Femur (tissue), 1 donor: ENCODE measurements around the gene PATZ1.
"Not testable (repeated sequence)": the region's sequence is repeated elsewhere in the genome, so short reads cannot be mapped to it uniquely, and the experiment has no call there.

ENCODE experiments used
- DNase-seq: peaks from one replicate; pipeline ENCODE4 v3.0.0-alpha.2; 2017

Gene PATZ1, protein sequence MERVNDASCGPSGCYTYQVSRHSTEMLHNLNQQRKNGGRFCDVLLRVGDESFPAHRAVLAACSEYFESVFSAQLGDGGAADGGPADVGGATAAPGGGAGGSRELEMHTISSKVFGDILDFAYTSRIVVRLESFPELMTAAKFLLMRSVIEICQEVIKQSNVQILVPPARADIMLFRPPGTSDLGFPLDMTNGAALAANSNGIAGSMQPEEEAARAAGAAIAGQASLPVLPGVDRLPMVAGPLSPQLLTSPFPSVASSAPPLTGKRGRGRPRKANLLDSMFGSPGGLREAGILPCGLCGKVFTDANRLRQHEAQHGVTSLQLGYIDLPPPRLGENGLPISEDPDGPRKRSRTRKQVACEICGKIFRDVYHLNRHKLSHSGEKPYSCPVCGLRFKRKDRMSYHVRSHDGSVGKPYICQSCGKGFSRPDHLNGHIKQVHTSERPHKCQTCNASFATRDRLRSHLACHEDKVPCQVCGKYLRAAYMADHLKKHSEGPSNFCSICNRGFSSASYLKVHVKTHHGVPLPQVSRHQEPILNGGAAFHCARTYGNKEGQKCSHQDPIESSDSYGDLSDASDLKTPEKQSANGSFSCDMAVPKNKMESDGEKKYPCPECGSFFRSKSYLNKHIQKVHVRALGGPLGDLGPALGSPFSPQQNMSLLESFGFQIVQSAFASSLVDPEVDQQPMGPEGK

GRCh38 chr22:31346255-31346732 is at the start of gene PATZ1:
PATZ1 (minus strand) TSS chr22:31346346; CDS start chr22:31345602, 744 bp downstream.
- DNase-seq, result peak; percentile 91

GRCh38 chr22:31394326-31394725 is 48.2 kb upstream of the PATZ1 start:
- DNase-seq, result no peak

DNA sequence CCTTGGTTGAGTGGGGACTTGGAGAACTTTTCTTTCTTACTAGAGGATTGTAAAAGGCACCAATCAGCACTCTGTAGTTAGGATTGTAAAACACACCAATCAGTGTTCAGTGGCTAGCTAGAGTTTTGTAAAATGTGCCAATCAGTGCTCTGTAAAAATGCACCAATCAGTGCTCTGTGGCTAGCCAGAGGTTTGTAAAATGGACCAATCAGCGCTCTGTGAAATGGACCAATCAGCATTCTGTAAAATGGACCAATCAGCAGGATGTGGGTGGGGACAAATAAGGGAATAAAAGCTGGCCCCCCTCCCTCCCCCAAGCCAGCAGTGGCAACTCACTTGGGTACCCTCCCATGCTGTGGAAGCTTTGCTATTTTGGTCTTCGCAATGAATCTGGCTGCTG is 47.7 kb upstream of the PATZ1 start:
- DNase-seq, result no peak

DNA sequence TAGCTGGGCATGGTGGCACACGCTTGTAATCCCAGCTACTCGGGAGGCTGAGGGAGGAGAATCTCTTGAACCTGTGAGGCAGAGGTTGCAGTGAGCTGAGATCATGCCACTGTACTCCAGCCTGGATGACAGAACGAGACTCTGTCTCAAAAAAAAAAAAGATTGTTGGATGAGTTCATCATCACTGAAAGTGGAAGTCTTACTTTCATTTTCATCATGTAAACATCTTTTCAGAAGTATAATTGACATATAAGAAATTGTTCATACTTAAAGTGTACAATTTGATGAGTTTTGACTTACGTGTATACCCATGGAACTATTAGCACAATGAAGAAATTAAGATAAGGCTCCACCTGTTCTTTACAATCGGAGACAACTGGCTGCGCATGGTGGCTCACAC is 32.5 kb upstream of the PATZ1 start:
- DNase-seq, result not testable (repeated sequence)

GRCh38 chr22:31378123-31378522 is 32.0 kb upstream of the PATZ1 start:
- no peak for DNase-seq

DNA sequence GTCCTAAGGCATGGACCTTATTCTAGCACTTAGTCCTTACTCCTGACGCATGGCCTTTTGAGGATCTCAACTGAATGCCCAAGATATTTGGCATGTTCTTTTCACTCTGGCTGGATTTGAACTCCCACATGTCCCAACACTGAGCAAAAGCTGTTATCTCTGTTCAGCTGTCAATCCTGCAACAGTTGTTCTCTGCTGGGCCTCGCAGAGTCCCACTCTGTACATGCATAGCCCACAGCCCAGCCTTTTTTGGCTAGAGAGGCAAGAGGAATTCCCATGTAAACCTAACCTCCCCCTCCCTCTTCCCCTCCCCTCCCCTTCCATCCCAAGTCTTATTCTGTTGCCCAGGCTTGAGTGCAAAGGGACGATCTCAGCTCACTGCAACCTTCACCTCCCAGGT is 31.5 kb upstream of the PATZ1 start:
- DNase-seq, result no peak

DNA sequence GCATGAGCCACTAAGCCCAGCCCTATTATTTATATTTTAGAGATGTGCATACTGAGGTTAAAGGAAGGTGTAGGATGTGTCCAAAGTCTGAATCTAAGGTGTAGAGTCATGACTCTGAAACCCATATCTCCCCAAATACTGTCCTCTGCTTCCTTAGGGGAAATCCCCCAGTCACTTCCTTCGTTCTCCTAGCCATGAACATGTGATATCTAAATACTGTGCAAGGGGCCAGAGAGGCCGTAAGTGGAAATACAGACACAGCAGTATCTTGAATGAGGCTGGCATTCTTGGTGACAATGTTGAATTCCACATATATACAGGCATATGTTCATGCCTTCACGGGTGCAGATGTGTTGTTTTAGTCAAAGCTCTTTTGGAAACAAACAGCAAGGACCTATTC is 21.3 kb upstream of the PATZ1 start:
- DNase-seq, result no peak

DNA sequence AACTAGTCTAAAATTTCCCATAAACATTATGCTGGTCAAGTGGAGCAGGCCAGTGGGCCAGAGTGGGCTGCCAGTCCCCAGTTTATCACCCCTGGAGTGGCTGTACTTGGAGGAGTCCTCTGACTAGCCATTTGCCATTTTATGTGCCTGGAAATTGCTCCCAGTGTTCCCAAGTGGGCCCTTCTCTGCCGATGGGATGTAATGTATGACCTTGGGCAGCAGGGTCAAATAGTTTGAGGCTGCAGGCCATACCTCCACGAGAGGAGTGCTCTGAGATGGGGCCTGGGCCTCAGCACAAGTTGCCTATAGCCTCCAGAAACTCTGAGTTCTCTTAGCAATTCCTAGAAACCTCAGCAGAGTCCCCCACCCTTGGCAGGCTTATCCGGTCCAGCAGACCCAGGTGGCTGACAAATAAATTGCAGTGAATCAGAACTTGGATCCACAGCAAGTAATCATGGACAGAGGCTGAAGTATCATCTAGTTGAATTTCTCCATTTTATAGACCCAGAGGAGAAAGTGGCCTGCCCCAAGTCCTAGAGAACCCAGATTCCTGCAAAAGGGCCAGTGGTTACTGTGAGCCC is 17.8 kb upstream of the PATZ1 start:
- DNase-seq, result peak; percentile 63

- DNase-seq, result no peak
These were observed 15.6 kb upstream of the PATZ1 start for GRCh38 chr22:31361743-31362142.

GRCh38 chr22:31360029-31360428 is 13.9 kb upstream of the PATZ1 start:
- DNase-seq, result no peak

DNA sequence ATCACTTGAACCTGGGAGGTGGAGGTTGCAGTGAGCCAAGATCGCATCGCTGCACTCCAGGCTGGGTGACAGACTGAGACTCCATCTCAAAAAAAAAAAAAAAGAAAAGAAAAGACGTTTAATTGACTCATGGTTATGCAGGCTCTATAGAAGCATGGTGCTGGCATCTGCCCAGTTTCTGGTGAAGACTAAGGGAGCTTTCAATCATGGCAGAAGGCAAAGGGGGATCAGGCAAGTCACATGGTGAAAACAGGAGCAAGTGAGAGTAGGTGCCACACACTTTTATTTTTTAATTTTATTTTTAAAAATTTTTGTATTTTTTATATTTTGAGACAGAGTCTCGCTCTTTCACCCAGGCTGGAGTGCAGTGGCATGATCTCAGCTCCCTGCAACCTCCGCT is 8.4 kb upstream of the PATZ1 start:
- no peak for DNase-seq

DNA sequence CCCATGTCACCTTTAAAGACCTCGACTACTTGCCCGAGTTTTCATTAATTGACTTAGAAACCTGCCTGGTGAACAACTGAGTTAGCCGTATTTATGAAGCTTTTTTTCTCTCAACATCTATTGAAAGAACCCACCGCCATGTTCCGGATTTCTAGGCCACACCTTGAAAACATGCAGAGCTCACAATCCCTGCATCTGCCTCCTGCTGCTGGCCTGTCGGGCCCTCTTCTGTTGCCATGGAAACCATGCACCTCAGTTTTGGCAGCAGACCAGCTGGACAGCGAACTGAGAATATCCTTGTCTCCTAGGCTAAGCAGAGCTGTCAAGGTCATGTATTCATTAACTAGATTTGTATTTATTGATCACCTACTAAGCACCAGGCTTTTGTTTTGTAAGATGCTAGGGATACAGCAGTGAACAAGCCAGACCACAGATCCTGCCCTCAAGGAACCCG is 4.3 kb upstream of the PATZ1 start:
- no peak for DNase-seq

- DNase-seq, result no peak
These were observed 3.8 kb upstream of the PATZ1 start for GRCh38 chr22:31349960-31350359.

DNA sequence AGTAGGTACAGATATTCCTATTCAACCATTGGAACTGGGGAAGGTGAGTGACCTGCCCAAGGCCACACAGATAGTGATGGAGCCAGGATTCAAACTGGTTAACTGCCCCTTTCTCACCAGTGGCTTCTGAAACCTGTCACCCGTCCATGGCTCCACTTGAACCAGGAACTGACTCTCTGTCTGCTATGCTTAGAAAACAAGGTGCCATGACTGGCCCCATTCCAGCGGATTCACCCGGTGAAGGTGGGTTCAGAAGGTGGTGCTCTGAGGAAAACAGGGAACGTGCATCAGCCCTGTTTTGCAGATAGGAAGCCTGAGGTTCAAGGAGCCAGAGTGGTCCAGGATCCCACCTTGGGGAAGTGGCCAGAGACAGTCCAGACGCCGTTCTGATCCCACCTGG is 2.6 kb upstream of the PATZ1 start:
- no peak for DNase-seq

DNA sequence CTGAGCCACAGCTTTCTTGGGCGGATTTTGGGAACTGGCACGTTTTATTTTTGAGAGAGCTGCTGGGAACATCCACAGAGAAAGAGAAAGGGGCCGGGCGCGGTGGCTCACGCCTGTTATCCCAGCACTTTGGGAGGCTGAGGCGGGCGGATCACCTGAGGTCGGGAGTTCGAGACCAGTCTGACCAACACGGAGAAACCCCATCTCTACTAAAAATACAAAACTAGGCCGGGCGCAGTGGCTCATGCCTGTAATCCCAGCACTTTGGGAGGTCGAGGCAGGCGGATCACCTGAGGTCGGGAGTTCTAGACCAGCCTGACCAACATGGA is 1.8 kb upstream of the PATZ1 start:
- not testable (repeated sequence) for DNase-seq

- DNase-seq, result peak; percentile 81
These were observed 1.3 kb upstream of the PATZ1 start for GRCh38 chr22:31347251-31348008.

GRCh38 chr22:31346733-31347250 is 646 bp upstream of the PATZ1 start:
- peak; percentile 72 for DNase-seq

- DNase-seq, result peak; percentile 91
These were observed 553 bp downstream of the PATZ1 start for GRCh38 chr22:31345331-31346254.

DNA sequence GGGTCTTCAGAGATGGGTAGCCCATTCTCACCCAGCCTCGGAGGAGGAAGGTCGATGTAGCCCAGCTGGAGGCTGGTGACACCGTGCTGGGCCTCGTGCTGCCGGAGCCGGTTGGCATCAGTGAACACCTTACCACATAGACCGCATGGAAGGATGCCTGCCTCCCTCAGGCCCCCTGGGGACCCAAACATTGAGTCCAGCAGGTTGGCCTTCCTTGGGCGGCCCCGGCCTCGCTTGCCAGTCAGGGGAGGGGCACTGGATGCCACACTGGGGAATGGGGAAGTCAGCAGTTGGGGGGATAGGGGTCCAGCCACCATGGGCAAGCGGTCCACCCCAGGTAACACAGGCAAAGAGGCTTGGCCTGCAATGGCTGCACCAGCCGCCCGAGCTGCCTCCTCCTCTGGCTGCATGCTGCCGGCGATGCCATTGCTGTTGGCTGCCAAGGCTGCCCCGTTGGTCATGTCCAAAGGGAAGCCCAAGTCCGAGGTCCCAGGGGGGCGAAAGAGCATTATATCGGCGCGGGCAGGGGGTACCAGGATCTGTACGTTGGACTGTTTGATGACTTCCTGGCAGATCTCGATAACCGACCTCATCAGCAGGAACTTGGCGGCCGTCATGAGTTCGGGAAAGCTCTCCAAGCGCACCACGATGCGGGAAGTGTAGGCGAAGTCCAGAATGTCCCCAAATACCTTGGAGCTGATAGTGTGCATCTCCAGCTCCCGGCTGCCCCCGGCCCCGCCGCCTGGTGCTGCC is 1.4 kb downstream of the PATZ1 start:
- DNase-seq, result peak; percentile 67

- no peak for DNase-seq
These were observed 1.9 kb downstream of the PATZ1 start for GRCh38 chr22:31344256-31344577.
